GM06990 (cell line): ENCODE results near the gene LENG8.

ENCODE experiments used
- DNase-seq: peaks from one replicate; pipeline ENCODE4 v3.0.0-alpha.2; 2011; ENCODE audit not compliant: insufficient read length; ENCODE audit errors: extremely low read depth
- H3K27me3 ChIP-seq: replicated peaks from 2 replicates; pipeline ENCODE4 v1.6.0; 2011; ENCODE audit warnings: low read length; ENCODE audit not compliant: control insufficient read depth, insufficient read depth
- H3K36me3 ChIP-seq: 2 replicates; pipeline ENCODE4 v1.5.1; 2011; ENCODE audit warnings: low read length; ENCODE audit not compliant: control insufficient read depth, insufficient read depth
- H3K4me3 ChIP-seq: replicated peaks from 2 replicates; pipeline ENCODE4 v1.5.1; 2011; ENCODE audit warnings: low read depth, mild to moderate bottlenecking, control low read depth, low read length
- CTCF ChIP-seq: IDR thresholded peaks from 2 replicates; pipeline ENCODE4 v1.5.1; 2011; ENCODE audit warnings: low read length, control low read depth, mild to moderate bottlenecking, inconsistent platforms; ENCODE audit not compliant: insufficient read depth, poor library complexity, severe bottlenecking

Gene LENG8

GRCh38 chr19:54420383-54421168 lies 28.4 kb upstream of the LENG8 start:
- no peak overlapping the region for H3K4me3 ChIP-seq
- no peaks in the 10 kb centered on the region; the same call in 1 of the 2 replicates for H3K27me3 ChIP-seq
- H3K36me3 ChIP-seq = no peaks in the 10 kb centered on the region
- TF ChIP-seq CTCF = no peak
- DNase-seq = no peak

GRCh38 chr19:54421169-54421516 lies 27.9 kb upstream of the LENG8 start:
- no peak for TF ChIP-seq CTCF
- H3K4me3 ChIP-seq = no peak overlapping the region
- H3K27me3 ChIP-seq = no peaks in the 10 kb centered on the region; the same call in 1 of the 2 replicates
- DNase-seq = no peak
- H3K36me3 ChIP-seq = no peaks in the 10 kb centered on the region

- no peak for TF ChIP-seq CTCF
- DNase-seq = no peak
- no peak overlapping the region for H3K4me3 ChIP-seq
- H3K27me3 ChIP-seq = no peaks in the 10 kb centered on the region; the same call in 1 of the 2 replicates
- H3K36me3 ChIP-seq = no peaks in the 10 kb centered on the region
Observed at GRCh38 chr19:54421521-54421920, 27.5 kb upstream of the LENG8 start.

GRCh38 chr19:54422136-54422535 lies 26.9 kb upstream of the LENG8 start:
- TF ChIP-seq CTCF = no peak
- DNase-seq = no peak
- no peak overlapping the region for H3K4me3 ChIP-seq
- H3K27me3 ChIP-seq = no peaks in the 10 kb centered on the region; the same call in 1 of the 2 replicates
- H3K36me3 ChIP-seq = no peaks in the 10 kb centered on the region

GRCh38 chr19:54424201-54424600 lies 24.8 kb upstream of the LENG8 start:
- H3K27me3 ChIP-seq = no peaks in the 10 kb centered on the region; the same call in 1 of the 2 replicates
- no peaks in the 10 kb centered on the region for H3K36me3 ChIP-seq
- H3K4me3 ChIP-seq = no peak overlapping the region
- no peak for TF ChIP-seq CTCF
- DNase-seq = no peak
